Measurements from ENCODE around the gene GRK6. TPM values are rescaled to one million over a fixed set of nuclear protein-coding genes. Genes with fewer than 3 reads are reported as not detected.

The GRK6 gene
- total RNA-seq, 1 experiment from 2014 or later: 75.2 TPM

DNA sequence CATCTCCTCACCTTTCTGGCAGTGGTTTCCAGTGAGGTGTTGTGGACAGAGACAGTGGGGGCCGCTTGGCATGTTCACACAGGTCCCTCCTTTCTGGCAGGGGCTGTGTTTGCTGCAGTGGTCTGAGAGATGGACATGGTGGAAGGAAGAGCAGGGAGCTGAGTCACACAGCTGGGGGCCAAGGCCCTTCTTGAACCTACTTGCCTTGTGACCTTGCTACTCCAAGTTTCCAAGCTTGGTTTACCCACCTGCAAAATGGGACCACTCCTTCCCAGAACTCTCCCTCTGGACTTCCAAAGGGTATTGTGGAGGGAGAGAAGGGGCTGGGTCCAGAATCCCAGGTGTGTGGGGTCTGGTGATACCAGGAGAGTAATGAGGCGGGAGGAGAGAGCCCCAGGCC is 21.2 kb upstream of the GRK6 start:
- H2AFZ ChIP-seq (ENCODE audit: low read length): no peak overlapping the region
- H3K79me1 ChIP-seq (ENCODE audit: insufficient read depth, low read depth, low read length, poor library complexity, severe bottlenecking): no peaks in the 10 kb centered on the region
- no peak overlapping the region for H3K4ac ChIP-seq (ENCODE audit: low read depth, low read length)
- H2BK120ac ChIP-seq (ENCODE audit: low read depth, low read length, poor library complexity, severe bottlenecking): no peak overlapping the region
- Mint-ChIP-seq H3K4me3 (peak overlapping the region in 1 of 2 experiments; percentile 42; a peak in 1 of 5 replicates), H3K27ac (no peak overlapping the region), H3K4me1 (peaks cover 10 to 11% of the 10 kb centered on the region in 2 experiments), H3K27me3 (ENCODE audit: low read depth) (peaks cover 92% of the 10 kb centered on the region), H3K36me3 (ENCODE audit: insufficient read depth in 1 of 3, low read depth in 3 of 3) (no peaks in the 10 kb centered on the region), H3K9me3 (peaks cover 0 to 2% of the 10 kb centered on the region in 2 experiments; a peak in 2 of 5 replicates)
- TF ChIP-seq, protein P1, sequence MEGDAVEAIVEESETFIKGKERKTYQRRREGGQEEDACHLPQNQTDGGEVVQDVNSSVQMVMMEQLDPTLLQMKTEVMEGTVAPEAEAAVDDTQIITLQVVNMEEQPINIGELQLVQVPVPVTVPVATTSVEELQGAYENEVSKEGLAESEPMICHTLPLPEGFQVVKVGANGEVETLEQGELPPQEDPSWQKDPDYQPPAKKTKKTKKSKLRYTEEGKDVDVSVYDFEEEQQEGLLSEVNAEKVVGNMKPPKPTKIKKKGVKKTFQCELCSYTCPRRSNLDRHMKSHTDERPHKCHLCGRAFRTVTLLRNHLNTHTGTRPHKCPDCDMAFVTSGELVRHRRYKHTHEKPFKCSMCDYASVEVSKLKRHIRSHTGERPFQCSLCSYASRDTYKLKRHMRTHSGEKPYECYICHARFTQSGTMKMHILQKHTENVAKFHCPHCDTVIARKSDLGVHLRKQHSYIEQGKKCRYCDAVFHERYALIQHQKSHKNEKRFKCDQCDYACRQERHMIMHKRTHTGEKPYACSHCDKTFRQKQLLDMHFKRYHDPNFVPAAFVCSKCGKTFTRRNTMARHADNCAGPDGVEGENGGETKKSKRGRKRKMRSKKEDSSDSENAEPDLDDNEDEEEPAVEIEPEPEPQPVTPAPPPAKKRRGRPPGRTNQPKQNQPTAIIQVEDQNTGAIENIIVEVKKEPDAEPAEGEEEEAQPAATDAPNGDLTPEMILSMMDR (conservative IDR thresholded peaks at IDR 0.05): no peak
- H3K79me2 ChIP-seq (ENCODE audit: insufficient read depth, low read length): no peaks in the 10 kb centered on the region
- H4K91ac ChIP-seq (ENCODE audit: insufficient read length, low read depth, low read length): no peak overlapping the region
- H3K27ac ChIP-seq (ENCODE audit: insufficient read length, low read depth, low read length): no peak overlapping the region
- H3K23ac ChIP-seq (ENCODE audit: insufficient read length, low read depth, low read length): no peak overlapping the region
- H3K9me3 ChIP-seq (ENCODE audit: control insufficient read depth, low read depth, low read length): no peaks in the 10 kb centered on the region
- H3K9ac ChIP-seq (ENCODE audit: extremely low read depth, insufficient read length, low read length): no peak overlapping the region
- H2BK15ac ChIP-seq (ENCODE audit: low read depth, low read length): no peak overlapping the region
- peaks cover 23% of the 10 kb centered on the region for H3K23me2 ChIP-seq (ENCODE audit: insufficient read length, low read depth, low read length, poor library complexity, severe bottlenecking)
- no peak overlapping the region for H4K8ac ChIP-seq (replicated peaks; ENCODE audit: insufficient read length, low read depth, low read length)
- no peak overlapping the region for H3K18ac ChIP-seq (ENCODE audit: insufficient read length, low read depth, low read length)
- no peaks in the 10 kb centered on the region for H4K20me1 ChIP-seq (ENCODE audit: control insufficient read depth, insufficient read depth, insufficient read length)
- H2BK12ac ChIP-seq (ENCODE audit: insufficient read length, low read depth, low read length): no peak overlapping the region
- no peak overlapping the region for H2BK5ac ChIP-seq (ENCODE audit: insufficient read length, low read length)
- no peak overlapping the region for H3K4me2 ChIP-seq (ENCODE audit: insufficient read depth, insufficient read length, low read length)
- no peak overlapping the region for H3K56ac ChIP-seq (ENCODE audit: insufficient read length, low read depth, low read length)
- no peak overlapping the region for H2BK20ac ChIP-seq (ENCODE audit: low read depth, low read length, poor library complexity, severe bottlenecking)
- DNase-seq: no peak
- H3K4me1 ChIP-seq (ENCODE audit: insufficient read depth, low read length): no peaks in the 10 kb centered on the region
- WGBS (ENCODE audit: extremely low coverage, insufficient read length, low lambda C conversion rate): no CpG with 5 or more reads among the region's 2 CpGs
- no peak overlapping the region for H2AK5ac ChIP-seq (ENCODE audit: insufficient read length, low read length)
- no peak overlapping the region for H3K14ac ChIP-seq (ENCODE audit: insufficient read depth, low read length)
- H4K5ac ChIP-seq (ENCODE audit: insufficient read length, low read depth, low read length): no peak overlapping the region
- H3K27me3 ChIP-seq (ENCODE audit: insufficient read depth, low read length): peaks cover 12% of the 10 kb centered on the region; the same call in 1 of the 2 replicates
- H3T11ph ChIP-seq (ENCODE audit: low read length): no peak overlapping the region
